Suppressor macrophage treated with lipopolysaccharide for 1 hour (primary cell): Measurements from ENCODE around the gene OGFOD2.

Experiments
- DNase-seq, 3 donors: peaks; one replicate each; pipeline ENCODE4 v3.0.0-alpha.2; 2020 to 2022

OGFOD2 gene

DNA sequence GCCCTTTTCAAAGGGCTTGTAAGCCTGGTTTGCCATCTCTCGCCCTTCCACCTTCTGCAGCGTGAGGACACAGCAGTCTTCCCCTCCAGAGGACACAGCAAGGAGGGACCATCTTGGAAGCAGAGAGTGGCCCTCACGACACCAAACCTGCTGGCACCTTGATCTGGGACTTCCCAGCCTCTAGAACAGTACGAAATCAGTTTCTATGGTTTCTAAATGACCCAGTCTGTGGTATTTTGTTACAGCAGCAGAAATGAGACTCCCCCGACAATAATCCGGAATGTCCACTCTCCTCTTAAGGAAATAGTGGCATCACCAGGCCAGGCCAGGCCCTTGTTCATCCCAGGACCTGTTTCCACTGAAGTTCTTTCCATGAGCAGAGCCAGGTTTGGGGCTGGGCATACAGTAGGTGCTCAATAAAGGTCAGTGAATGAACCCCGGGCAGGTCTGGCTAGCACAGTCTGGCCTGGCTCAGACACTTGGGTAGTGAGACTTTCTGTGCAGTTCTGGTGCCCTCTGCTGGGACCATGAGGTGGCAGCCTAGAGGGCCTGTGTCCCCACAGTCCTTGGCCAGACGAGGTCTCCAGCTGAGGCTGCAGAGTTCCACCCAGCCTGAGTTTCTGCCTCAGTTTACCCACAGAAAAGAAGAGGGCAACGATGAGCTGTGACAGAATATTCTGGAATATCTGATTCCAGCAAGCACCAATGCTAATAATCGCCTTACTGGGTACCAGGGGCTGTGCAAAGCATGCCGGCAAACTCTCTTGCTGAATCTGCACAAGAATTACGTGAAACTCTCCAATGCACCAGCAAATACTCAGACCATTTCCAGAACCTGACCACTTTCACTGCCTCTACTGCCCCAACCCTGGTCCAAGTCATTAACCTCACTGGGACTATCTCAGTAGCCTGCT lies 22.8 kb upstream of the OGFOD2 start:
- peak; percentile 85 to 88 (median 88) for DNase-seq

DNA sequence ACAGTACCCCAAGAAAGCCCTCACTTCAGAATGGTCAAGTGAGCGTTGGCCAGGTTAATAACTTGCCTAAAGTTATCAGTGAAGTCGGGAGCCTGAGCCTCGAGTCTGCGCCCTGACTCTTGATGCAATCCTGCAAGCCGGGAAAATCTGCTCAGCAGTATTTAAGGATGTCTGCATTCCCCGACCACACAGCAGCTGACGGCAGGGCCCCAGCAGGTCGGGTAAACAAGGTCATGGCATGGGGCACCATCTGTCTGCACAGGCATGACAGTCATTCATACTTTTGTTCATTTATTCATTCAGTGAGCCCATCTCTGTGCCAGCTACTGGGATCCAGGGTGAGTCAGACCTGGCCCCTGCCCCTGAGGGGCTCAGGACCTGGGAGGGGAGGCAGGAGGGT lies 19.9 kb upstream of the OGFOD2 start:
- DNase-seq, result no peak

DNA sequence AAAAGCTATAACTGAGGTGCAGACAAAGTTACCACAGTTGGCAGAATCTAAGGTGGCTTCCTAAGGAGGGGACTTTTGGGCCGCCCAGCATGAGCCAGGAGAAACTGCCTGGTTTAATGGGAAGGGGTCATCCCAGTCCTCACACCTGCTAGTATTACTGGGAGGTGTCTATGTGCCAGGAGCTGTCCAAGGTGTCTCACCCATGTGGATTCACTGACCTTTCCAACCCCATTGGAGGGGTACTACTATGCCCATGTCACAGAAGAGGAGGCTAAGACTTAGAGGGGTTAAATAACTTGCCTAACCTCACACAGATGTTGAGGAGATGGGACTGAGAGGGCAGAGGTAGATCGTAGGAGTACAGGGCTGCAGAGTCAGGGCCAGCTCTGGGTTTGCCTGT lies 19.0 kb upstream of the OGFOD2 start:
- DNase-seq, result no peak

DNA sequence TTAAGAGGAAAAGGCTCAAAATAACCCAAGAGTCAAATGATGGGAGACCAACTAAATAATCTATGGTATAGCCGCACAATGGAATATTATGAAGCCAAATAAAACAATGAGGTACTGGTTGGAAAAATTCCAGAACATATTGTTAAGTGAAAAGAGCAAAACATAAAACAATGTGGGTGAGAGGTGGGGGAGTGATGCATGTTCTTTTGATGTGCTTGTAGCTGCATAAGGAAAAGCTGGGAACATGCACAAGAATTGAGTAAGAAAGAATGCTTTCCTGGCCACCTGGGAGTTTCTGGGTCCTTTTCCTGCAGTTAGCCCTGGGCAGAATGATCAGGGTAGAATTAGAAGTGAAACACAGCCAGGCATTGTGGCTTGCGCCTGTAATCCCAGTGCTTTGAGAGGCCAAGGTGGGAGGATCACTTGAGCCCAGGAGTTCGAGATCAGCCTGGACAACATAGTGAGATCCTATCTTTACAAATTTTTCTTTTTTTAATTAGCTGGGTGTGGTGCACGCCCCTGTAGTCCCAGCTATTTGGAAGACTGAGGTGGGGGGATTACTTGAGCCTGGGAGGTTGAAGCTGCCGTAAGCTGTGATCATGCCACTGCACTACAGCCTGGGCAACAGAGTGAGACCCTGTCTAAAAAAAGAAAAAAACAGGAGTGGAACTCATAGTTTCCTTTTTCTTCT lies 16.7 kb upstream of the OGFOD2 start:
- DNase-seq, result no peak

DNA sequence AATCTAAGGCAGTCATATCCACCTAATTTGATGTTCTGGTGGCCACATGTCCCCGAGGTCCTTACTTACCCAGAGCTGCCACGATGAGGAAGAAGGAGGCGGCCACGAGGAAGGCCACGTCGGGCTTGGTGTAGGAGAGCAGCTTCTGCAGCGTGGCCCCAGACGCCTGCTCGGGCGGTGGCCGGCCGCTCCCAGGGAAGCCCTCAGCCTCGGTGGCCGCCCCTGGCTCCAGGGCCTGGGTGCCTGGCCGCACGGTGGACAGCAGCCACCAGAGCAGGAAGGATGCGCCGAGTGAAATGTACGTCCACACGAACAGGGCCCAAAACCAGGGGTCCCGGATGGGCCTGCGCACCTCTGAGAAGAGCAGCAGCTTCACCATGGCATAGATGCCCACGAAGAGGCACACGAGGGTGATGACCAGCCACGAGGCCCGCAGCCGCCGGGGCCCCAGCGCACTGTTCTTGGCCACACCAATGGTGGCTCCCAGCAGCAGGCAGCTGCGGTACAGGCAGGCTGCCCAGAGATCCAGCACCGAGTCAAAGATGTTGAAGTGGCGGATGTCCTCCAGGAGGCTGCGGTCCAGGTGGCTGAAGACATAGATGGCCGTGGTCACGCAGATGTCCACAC lies 15.4 kb upstream of the OGFOD2 start:
- no peak for DNase-seq

DNA sequence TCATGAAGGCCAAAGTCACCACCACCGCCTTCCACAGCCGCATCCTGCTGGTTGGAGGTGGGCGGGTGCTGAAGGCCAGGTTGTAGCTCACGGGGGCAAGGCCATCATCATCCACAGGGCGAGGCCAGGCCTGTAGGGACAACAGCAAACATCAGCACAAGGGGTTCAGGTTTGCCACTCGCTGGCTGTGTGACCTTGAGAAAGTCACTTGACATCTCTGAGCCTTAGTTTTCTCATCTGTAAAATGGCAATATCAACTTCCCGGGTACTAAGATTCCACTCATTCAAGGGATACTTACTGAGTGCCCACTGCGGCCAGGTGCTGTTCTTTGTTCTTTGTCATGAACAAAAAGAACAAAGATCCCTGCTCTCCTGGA lies 14.9 kb upstream of the OGFOD2 start:
- DNase-seq, result no peak

DNA sequence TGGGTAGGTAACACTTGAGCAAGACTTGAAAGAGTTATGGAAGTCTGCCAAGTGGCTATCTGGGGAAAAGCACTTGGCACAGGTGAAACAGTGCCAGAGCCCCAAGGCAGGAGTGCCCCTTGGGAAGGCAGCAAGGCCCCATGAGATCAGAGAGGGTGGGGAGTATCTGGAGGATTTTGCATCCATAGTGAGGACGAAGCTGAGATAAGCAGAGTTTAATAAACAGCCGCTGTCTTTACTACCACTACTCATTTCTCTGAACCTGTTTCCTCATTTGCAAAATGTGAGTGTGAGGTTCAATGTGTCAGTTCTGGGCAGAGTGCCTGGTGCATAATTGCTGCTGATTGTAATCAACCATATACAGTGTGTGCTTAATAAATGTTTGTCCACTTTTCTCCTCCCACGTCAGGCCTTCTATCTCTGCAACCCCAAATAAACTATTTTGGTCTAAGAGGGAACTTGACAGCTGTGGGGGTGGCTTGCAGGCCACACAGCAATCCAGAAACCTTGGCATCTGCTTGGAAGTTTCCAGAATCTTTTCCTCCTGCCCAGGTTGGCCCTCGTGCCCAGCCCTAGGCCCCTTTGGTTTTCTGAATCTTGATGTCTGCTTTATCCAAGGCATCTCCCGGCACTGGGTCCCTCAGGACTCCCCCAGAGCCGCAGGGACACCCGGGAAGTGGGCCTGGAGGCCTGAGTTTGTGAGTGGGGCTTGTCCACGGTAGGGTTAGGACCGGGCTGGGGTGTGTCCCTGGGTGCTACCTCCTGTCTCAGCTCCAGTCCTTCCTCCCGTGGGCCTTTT lies 13.3 kb upstream of the OGFOD2 start:
- no peak for DNase-seq

DNA sequence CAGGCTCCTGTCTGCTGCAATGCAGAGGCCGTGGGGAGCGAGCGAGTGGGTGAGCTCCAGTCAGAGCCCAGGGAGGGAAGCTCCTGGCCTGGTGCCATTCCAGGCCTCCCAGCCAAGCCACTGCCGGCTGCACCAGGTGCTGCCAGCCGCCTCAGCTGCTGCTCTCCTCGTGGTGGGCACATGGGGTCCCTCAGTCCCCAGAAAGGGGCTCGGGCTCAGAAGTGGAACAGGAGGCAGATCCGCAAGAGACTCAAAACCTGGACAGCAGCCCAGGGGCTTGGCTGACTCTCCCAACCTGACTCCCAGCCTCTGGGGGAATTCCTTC lies 11.1 kb upstream of the OGFOD2 start:
- DNase-seq, result peak; percentile 42 to 55 (median 53)

DNA sequence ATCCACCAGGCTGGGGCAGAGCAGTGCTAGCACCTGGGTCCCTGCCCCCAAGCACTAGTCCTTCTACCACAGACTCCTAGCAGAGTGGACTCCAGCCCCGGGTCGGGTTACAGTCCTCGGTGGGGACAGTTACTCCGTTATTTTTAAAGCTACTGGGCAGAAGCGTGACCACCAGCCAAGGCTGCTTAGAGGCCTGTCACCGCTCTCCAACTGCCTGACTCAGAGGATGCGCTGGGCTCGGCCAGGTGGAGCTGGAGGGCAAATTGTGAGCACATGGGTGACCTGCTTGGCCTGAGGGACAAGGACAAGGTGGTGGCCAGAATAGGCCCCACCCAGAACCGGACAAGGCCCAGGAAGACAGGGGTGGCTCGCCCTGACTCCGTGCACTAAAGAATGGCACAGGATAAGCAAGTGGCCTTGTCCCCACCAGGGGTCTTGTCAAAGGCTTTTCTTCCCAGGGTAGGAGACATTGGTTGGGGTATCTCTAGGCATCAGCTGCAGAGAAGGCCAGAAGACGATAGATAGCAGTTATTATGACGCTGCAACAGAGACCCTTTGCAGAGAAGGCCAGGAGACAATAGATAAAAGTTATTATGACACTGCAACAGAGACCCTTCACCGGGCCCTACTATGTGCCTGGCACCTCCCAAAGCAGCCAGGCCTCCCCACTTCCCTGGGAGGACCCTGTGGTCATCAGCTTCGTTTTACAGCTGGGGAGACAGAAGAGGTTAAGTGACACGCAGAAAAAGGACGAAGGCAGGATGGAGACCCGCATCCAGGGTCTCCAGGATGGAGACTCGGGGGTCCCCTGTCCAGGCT lies 10.4 kb upstream of the OGFOD2 start:
- DNase-seq, result no peak

DNA sequence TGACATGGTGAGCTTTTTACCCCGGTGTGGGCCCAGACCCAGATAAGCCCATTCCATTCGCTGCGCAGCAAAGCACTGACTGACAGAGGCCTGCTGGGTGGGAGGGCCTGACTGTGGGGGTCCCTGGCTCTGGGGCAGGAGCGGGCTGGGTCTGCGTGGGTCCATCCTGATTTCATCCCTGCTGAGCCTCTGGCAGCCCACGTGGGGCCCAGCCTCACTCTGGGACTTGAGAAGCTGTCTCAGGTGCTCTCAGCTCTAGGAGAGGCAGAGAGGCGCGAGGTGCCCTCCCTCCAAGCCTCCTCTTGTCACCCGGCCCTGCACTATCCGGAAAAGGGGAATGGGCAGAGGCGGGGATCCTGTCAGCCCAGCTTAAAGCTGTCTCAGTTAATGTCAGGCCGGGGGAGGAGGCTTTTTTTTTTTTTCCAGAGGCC lies 9.7 kb upstream of the OGFOD2 start:
- DNase-seq, result no peak

DNA sequence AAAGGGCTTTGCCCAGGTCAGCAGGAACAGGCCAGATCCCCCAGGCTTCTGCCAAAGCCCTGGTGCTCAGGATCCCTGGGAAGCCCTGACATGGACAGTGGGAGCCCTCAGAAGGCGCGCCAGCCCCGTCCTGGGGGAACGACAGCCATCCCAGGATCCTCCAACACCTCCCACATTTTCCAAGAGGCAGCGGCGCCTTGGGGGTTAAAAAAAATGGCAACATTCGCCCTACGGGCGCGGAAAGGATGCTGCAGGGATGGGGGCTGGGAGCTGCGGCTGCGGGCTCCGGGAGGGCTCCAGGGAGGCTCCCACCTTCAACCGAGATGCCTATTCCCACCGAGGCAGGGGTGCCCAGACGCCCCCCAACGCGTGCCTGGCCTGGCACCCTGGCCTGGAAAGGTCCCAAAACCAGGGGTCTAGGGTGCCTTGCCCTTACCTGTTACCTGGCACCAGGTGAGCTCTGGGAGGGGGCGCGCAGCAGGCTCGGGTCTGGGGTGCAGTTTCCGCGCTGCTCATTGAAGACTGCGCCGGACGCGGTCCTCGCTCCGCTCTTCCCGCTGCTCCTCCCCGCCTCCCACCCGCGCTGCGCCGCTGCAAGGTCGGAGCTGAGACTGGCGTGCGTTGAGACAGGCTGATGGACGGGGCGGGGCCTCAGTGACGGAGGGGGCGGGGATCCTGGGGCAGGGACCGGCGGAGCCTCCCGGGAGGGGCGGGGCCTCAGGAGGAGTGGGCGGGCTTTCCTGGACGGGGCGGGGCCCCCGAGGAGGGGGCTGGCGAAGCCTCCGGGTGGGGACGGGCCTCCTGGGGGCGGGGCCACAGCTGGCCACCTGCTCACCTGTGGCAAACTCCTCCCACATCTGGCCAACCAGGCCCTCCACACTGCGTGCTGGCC lies 8.9 kb upstream of the OGFOD2 start, which contains the start of gene ABCB9:
Gene ABCB9 (minus strand): TSS at position 613 of the 892 bp plus-strand sequence. CDS start 6,228 bp downstream, outside the sequence.
- peak; percentile 91 to 98 (median 96) for DNase-seq

DNA sequence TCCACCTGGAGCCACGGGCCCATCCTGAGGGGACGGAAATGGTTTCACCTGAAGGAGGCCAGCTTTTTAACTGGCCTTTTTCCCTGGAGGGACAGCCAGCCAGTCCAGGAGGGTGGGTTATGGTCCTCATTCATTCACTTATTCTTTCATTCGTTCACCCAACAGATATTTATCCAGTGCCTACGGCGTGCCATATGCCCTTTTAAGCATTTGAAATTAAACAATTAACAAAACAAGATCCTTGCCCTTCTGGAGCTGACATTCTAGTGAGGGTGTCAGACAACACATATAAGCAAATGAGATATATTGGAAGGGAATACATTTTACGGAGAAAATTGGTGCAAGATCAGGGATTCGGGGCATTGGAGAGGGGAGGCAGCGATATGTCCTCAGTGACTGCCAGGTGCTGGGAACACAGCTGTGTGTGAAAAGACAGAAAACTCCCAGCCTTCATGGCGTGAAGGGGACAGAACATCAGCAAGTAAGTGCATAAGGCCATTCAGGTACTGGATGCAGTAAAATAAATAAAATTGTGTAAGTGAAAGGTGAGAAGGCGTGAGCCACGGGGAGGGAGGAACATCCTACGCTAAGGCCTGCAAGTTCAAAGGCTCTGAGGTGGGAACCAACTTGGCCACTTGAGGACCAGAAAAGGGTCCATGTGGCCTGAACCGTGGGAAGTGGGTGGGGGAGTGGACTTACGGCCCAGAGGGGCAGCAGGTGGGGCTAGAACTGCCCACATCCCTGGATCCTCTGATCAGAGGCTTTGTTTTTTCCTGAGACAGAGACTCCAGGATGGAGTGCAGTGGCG lies 8.1 kb upstream of the OGFOD2 start:
- DNase-seq, result no peak

DNA sequence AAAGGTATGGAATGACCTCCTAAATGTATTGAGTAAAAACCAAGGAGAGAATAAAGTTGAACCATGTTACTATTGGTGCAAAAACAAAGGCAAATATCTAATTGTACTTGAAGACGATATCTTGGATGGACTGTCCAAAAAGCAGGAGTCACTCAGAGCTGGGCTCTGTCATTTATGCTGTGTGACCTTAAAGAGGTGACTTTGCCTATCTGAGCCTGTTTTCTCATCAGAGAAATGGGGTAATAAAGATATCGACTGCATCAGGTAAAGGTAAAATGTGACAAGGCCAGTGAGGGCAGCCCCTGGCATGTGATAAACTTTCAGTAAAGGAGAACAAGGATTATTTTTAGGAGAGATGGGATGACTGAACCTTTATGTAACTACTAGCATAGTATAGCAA lies 6.9 kb upstream of the OGFOD2 start:
- no peak for DNase-seq

DNA sequence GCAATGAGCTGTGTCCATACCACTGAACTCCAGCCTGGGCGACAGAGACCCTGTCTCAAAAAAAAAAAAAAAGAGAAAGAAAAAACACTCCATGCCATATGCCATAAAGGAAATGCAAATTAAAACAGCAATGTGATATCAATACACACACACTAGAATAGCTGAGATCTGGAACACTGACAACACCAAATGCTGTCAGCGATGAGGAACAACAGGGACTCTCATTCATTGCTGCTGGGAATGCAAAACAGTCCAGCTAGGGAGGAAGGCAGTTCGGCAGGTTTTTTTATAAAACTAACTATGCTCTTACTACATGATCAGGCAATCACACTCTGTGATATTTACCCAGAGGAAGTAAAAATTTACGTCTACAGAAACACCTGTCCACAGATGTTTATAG lies 5.4 kb upstream of the OGFOD2 start:
- DNase-seq, result no peak

DNA sequence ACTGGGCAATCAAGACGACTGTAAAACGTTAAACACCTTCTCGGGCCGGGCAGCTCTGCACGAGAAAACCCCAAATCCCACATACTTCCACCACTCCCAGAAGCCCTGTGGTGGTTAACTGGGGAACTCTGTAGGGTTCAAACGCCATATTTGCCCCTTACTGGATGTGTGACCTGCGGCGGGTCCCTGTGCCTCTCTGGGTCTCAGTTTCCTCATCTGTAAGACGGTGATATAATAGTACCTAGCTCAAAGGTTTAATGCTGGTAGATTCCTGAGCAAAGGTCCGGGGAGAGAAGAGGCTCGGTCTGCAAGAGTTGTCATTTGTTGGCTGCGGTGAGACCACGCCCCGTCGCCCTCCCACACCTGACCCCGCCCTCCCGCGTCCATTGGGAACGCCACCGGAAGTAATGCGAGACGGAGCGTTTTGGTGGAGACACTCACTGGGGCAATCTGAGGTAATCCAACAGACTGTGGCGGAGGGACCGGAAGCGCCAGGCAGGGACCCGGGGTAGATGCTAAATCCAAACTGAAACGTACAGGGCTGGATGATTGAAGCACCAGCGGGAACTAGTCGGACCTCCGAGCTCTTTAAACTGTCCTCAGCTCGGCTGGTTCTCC lies 661 bp upstream of the OGFOD2 start:
- DNase-seq, result peak; percentile 98 to 99 (median 99)

DNA sequence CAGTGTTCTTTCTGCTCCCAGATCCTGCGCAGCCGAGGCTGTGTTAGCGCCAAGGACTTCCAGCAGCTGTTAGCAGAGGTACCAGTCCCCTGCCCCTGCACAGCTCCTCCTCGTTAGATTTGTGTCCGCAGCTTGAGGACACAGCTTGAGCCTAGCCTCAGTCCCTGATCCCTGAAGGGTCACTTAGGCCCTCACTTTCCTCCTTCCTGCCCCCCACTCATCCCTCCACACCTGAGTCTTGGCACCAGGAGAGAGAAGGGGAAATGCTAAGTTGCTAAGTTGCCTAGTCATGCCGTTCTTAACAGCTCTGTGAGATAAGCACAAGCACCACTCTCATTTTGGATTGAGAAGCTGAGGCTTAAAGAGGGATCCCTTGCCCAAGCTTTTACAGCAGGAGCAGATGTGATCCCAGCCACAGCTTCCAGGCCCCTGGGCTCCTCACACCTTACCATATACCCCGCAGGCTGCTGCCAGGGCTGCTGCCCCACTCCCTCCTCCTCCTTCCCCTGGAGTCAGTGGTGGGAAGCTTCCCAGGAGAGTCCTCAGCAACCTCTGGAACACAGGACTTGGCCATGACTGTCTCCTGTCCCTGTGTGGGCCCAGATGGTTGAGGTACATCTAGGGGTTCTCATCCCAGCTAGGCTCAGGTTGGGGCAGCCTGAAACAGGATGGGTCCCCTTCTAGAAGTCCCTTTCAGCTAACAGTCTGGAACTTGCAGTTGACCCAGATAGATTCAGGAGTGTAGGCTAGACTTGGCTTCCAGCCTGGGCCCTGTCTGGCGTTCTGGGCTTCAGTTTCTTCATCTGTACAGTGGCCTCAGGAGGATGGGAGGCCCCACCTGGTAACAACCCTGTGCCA lies 975 bp downstream of the OGFOD2 start:
- DNase-seq, result no peak

DNA sequence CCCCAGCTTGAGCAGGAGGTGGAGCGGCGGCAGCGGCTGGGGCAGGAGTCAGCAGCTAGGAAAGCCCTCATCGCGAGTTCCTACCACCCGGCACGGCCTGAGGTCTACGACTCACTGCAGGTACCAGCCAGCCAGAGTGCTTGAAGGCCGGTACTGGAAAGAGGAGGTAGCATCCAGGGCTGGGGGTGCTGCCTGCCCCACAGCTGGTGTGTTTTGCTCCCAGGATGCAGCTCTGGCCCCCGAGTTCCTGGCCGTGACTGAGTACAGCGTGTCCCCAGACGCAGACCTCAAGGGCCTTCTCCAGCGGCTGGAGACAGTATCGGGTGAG lies 1.6 kb downstream of the OGFOD2 start:
- DNase-seq, result no peak

DNA sequence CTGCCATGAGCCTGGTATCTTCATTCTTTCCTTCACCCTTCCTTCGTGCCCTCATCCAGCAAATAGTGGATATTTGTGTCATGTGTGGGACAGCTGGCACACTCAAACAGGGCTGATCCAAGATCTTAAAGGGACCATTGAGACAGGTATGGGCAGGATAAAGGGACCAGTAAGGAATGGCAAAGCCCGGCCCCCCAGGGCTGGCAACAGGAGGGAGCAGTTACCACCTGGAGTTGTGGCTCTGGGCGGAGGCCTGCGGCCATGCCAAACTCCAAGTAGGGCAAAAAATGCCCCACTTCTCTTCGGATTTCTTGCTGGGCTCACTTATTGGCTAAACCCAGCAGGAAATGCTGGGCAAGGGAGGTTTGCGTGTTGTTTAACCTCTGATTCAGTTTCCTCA lies 2.1 kb downstream of the OGFOD2 start:
- DNase-seq, result no peak
